ENCODE data around the gene MEGF11. TPM values are rescaled to one million over a fixed set of nuclear protein-coding genes. Genes with fewer than 3 reads are reported as not detected.
"Not testable (repeated sequence)": the region's sequence is repeated elsewhere in the genome, so short reads cannot be mapped to it uniquely, and the experiment has no call there.

MEGF11 gene
- total RNA-seq, 1 donor from 2014 or later, result 0.25 TPM

- intact Hi-C loops (cut with DNase I), result no loop called here
- DNase-seq (ENCODE audit: extremely low spot score in 2 of 2), result no peak
- TF ChIP-seq POLR2A (IDR thresholded peaks at IDR 0.05) (no peak), POLR2AphosphoS5 (IDR thresholded peaks at IDR 0.05; ENCODE audit: insufficient read depth in 1 of 2, low read depth in 1 of 2) (no peak), CTCF (IDR thresholded peaks at IDR 0.05) (no peak)
Observed at GRCh38 chr15:66008940-66009562, 244.5 kb downstream of the MEGF11 start.

GRCh38 chr15:66007663-66008262, 245.8 kb downstream of the MEGF11 start:
- intact Hi-C loops (cut with DNase I), result no loop called here
- DNase-seq (ENCODE audit: extremely low spot score in 2 of 2), result no peak
- no peaks in the 10 kb centered on the region for H3K4me1 ChIP-seq
- no peak overlapping the region for H3K4me3 ChIP-seq
- no peaks in the 10 kb centered on the region for H3K9me3 ChIP-seq
- H3K36me3 ChIP-seq, result no peaks in the 10 kb centered on the region
- H3K27me3 ChIP-seq, result no peaks in the 10 kb centered on the region
- no peak for TF ChIP-seq POLR2A (IDR thresholded peaks at IDR 0.05)
- no peak for TF ChIP-seq POLR2AphosphoS5 (IDR thresholded peaks at IDR 0.05; ENCODE audit: insufficient read depth in 1 of 2, low read depth in 1 of 2)
- TF ChIP-seq CTCF (IDR thresholded peaks at IDR 0.05), result no peak
- no peak overlapping the region for H3K27ac ChIP-seq

More at GRCh38 chr15:66008940-66009562, 244.5 kb downstream of the MEGF11 start:
- Histone ChIP-seq H3K4me3 (no peak overlapping the region), H3K27me3 (no peaks in the 10 kb centered on the region), H3K4me1 (no peaks in the 10 kb centered on the region), H3K27ac (no peak overlapping the region), H3K36me3 (no peaks in the 10 kb centered on the region), H3K9me3 (no peaks in the 10 kb centered on the region)

- Histone ChIP-seq H3K9me3 (no peaks in the 10 kb centered on the region), H3K4me3 (no peak overlapping the region), H3K27ac (no peak overlapping the region), H3K36me3 (no peaks in the 10 kb centered on the region), H3K27me3 (no peaks in the 10 kb centered on the region), H3K4me1 (no peaks in the 10 kb centered on the region)
- DNase-seq (ENCODE audit: extremely low spot score in 2 of 2), result no peak
- TF ChIP-seq CTCF (IDR thresholded peaks at IDR 0.05), result no peak
- no peak for TF ChIP-seq POLR2A (IDR thresholded peaks at IDR 0.05)
- TF ChIP-seq POLR2AphosphoS5 (IDR thresholded peaks at IDR 0.05; ENCODE audit: insufficient read depth in 1 of 2, low read depth in 1 of 2), result no peak
- intact Hi-C loops (cut with DNase I), result no loop called here
Observed at GRCh38 chr15:66006986-66007385, 246.6 kb downstream of the MEGF11 start.

- Histone ChIP-seq H3K9me3 (no peaks in the 10 kb centered on the region), H3K36me3 (no peaks in the 10 kb centered on the region), H3K4me1 (no peaks in the 10 kb centered on the region), H3K4me3 (no peak overlapping the region), H3K27ac (no peak overlapping the region), H3K27me3 (no peaks in the 10 kb centered on the region)
- TF ChIP-seq POLR2A (IDR thresholded peaks at IDR 0.05) (no peak), CTCF (IDR thresholded peaks at IDR 0.05) (no peak), POLR2AphosphoS5 (IDR thresholded peaks at IDR 0.05; ENCODE audit: insufficient read depth in 1 of 2, low read depth in 1 of 2) (no peak)
- no peak for DNase-seq (ENCODE audit: extremely low spot score in 2 of 2)
- intact Hi-C loops (cut with DNase I), result no loop called here
Observed at GRCh38 chr15:66004618-66005262, 248.8 kb downstream of the MEGF11 start.

- H3K27me3 ChIP-seq; H3K4me3 ChIP-seq; H3K9me3 ChIP-seq; H3K36me3 ChIP-seq; intact Hi-C loops (cut with DNase I); DNase-seq (ENCODE audit: extremely low spot score in 2 of 2); H3K27ac ChIP-seq; H3K4me1 ChIP-seq: not testable (repeated sequence)
Observed at GRCh38 chr15:66003129-66003528, 250.4 kb downstream of the MEGF11 start.
